Spleen (tissue), 7 donors: Measurements from ENCODE around the gene CDC5L.

ENCODE experiments used
- CTCF ChIP-seq, 11 experiments: fragments of 200-600 bp in 7 of 11; fragments of 450-650 bp in 4 of 11; sonication (generic) in 4 of 11; IDR thresholded peaks in 8 of 11; conservative IDR thresholded peaks in 3 of 11; 1 replicate in 7 of 11; 2 replicates in 4 of 11; pipeline versions ENCODE4 v1.4.0 to v1.8.0; 2016 to 2021; ENCODE audit warnings: antibody characterized with exemption in 11 of 11, inconsistent platforms in 4 of 11, mild to moderate bottlenecking in 1 of 11
- POLR2A ChIP-seq, 3 donors: fragments of 450-650 bp; IDR thresholded peaks; one replicate each; pipeline ENCODE4 v1.5.1; 2017; ENCODE audit warnings: antibody characterized with exemption in 3 of 3, mild to moderate bottlenecking in 1 of 3
- donor health status: DM: no; HTN: no; CAD: no; lungs with moderate emphysema.
- donor health status: DM: no; HTN: no; CAD: no.
- donor health status: DM: no; HTN: no; CAD: no.

GRCh38 chr6:44462797-44463727 is 75.6 kb downstream of the CDC5L start:
- TF ChIP-seq POLR2A (IDR thresholded peaks at IDR 0.05) (no peak), CTCF (IDR thresholded peaks at IDR 0.05 in 8 of 11, conservative IDR thresholded peaks at IDR 0.05 in 3 of 11) (no peak)
